PC-9 (cell line): Measurements from ENCODE around the gene USP48.

Experiments
- EZH2 ChIP-seq: fragments of 200-600 bp; sonication (generic); IDR thresholded peaks from 2 replicates; pipeline ENCODE4 v1.8.0; 2017; ENCODE audit warnings: antibody characterized with exemption, low read depth
- TF ChIP-seq, protein P1 (sequence below): fragments of 200-600 bp; sonication (generic); conservative IDR thresholded peaks from 2 replicates; pipeline ENCODE4 v1.6.1; 2017; ENCODE audit warnings: mixed run types, antibody characterized with exemption, mild to moderate bottlenecking, moderate library complexity

- TF ChIP-seq, protein P1, sequence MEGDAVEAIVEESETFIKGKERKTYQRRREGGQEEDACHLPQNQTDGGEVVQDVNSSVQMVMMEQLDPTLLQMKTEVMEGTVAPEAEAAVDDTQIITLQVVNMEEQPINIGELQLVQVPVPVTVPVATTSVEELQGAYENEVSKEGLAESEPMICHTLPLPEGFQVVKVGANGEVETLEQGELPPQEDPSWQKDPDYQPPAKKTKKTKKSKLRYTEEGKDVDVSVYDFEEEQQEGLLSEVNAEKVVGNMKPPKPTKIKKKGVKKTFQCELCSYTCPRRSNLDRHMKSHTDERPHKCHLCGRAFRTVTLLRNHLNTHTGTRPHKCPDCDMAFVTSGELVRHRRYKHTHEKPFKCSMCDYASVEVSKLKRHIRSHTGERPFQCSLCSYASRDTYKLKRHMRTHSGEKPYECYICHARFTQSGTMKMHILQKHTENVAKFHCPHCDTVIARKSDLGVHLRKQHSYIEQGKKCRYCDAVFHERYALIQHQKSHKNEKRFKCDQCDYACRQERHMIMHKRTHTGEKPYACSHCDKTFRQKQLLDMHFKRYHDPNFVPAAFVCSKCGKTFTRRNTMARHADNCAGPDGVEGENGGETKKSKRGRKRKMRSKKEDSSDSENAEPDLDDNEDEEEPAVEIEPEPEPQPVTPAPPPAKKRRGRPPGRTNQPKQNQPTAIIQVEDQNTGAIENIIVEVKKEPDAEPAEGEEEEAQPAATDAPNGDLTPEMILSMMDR, result no peak
- TF ChIP-seq EZH2, result no peak
Measured at GRCh38 chr1:21672478-21673276, 110.3 kb downstream of the USP48 start.
